BLaER1 (cell line): Measurements from ENCODE around the gene LRRC55.
A peak's percentile ranks its signal among the peaks of the same experiment; 100 is the strongest.

Source experiments
- H3K27ac ChIP-seq: shearing (Covaris generic); formaldehyde crosslinking; 2 replicates; pipeline ENCODE4 v1.8.1; 2022
- H3K27me3 ChIP-seq: shearing (Covaris generic); formaldehyde crosslinking; 2 replicates; pipeline ENCODE4 v1.8.1; 2022
- H3K36me3 ChIP-seq: shearing (Covaris generic); formaldehyde crosslinking; 2 replicates; pipeline ENCODE4 v1.8.1; 2022
- H3K4me1 ChIP-seq: shearing (Covaris generic); formaldehyde crosslinking; 2 replicates; pipeline ENCODE4 v1.8.1; 2022
- H3K4me2 ChIP-seq: shearing (Covaris generic); formaldehyde crosslinking; 2 replicates; pipeline ENCODE4 v1.8.1; 2022
- H3K4me3 ChIP-seq: shearing (Covaris generic); formaldehyde crosslinking; 2 replicates; pipeline ENCODE4 v1.8.1; 2022
- H3K9ac ChIP-seq: shearing (Covaris generic); formaldehyde crosslinking; 2 replicates; pipeline ENCODE4 v1.8.1; 2022
- H3K9me3 ChIP-seq: shearing (Covaris generic); formaldehyde crosslinking; 2 replicates; pipeline ENCODE4 v1.8.1; 2022
- H4K20me1 ChIP-seq: shearing (Covaris generic); formaldehyde crosslinking; 2 replicates; pipeline ENCODE4 v1.8.1; 2022
- Cebpa-rat ChIP-seq: shearing (Covaris generic); IDR thresholded peaks from 2 replicates; pipeline ENCODE4 v1.8.1; 2022

Gene LRRC55

GRCh38 chr11:57230791-57231538 is 49.2 kb downstream of the LRRC55 start:
- H3K4me1 ChIP-seq = peaks cover 10% of the 10 kb centered on the region
- H3K27ac ChIP-seq = no peak overlapping the region
- no peaks in the 10 kb centered on the region for H3K9me3 ChIP-seq
- TF ChIP-seq Cebpa-rat = no peak
- H3K27me3 ChIP-seq = no peaks in the 10 kb centered on the region
- no peak overlapping the region for H3K4me3 ChIP-seq
- H3K4me2 ChIP-seq = peak overlapping the region; percentile 46
- H3K9ac ChIP-seq = no peak overlapping the region
- H3K36me3 ChIP-seq = no peaks in the 10 kb centered on the region
- H4K20me1 ChIP-seq = no peaks in the 10 kb centered on the region

- H3K9ac ChIP-seq = no peak overlapping the region
- no peaks in the 10 kb centered on the region for H3K36me3 ChIP-seq
- H3K27ac ChIP-seq = no peak overlapping the region
- peak overlapping the region; percentile 46 for H3K4me2 ChIP-seq
- no peaks in the 10 kb centered on the region for H3K9me3 ChIP-seq
- H3K27me3 ChIP-seq = no peaks in the 10 kb centered on the region
- H4K20me1 ChIP-seq = no peaks in the 10 kb centered on the region
- no peak overlapping the region for H3K4me3 ChIP-seq
- TF ChIP-seq Cebpa-rat = no peak
- H3K4me1 ChIP-seq = peaks cover 10% of the 10 kb centered on the region
Observed at GRCh38 chr11:57231539-57232253, 49.9 kb downstream of the LRRC55 start.

GRCh38 chr11:57233702-57234101 is 51.9 kb downstream of the LRRC55 start:
- no peak for TF ChIP-seq Cebpa-rat
- Histone ChIP-seq H3K4me1 (peaks cover 27% of the 10 kb centered on the region), H3K27me3 (no peaks in the 10 kb centered on the region), H3K4me2 (no peak overlapping the region), H3K9ac (no peak overlapping the region), H3K4me3 (no peak overlapping the region), H3K9me3 (no peaks in the 10 kb centered on the region), H4K20me1 (no peaks in the 10 kb centered on the region), H3K27ac (no peak overlapping the region), H3K36me3 (no peaks in the 10 kb centered on the region)

GRCh38 chr11:57235761-57236703 is 54.3 kb downstream of the LRRC55 start:
- H3K4me1 ChIP-seq = peaks cover 24% of the 10 kb centered on the region
- TF ChIP-seq Cebpa-rat = no peak

GRCh38 chr11:57237204-57237681 is 55.5 kb downstream of the LRRC55 start, which contains the start of gene APLNR:
Gene APLNR, minus strand, starts transcription at chr11:57237250. Its CDS starts 246 bp downstream, at chr11:57237004.
- H3K4me3 ChIP-seq = no peak within 1 kb of the TSS
- no peak for TF ChIP-seq Cebpa-rat
- no peak within 1 kb of the TSS for H3K9ac ChIP-seq
- H3K9me3 ChIP-seq = no peaks in the 10 kb centered on the region
- no peaks in the 10 kb centered on the region for H4K20me1 ChIP-seq
- H3K4me2 ChIP-seq = peak within 1 kb of the TSS; percentile 13; the same call in 1 of the 2 replicates
- no peaks in the 10 kb centered on the region for H3K27me3 ChIP-seq
- no peaks in the 10 kb centered on the region for H3K36me3 ChIP-seq
- H3K4me1 ChIP-seq = peaks cover 17% of the 10 kb centered on the region
- H3K27ac ChIP-seq = no peak within 1 kb of the TSS

More at GRCh38 chr11:57235761-57236703, 54.3 kb downstream of the LRRC55 start:
- Histone ChIP-seq H3K9ac (no peak overlapping the region), H3K9me3 (no peaks in the 10 kb centered on the region), H3K4me2 (no peak overlapping the region), H3K27ac (no peak overlapping the region), H3K27me3 (no peaks in the 10 kb centered on the region), H4K20me1 (no peaks in the 10 kb centered on the region), H3K36me3 (no peaks in the 10 kb centered on the region), H3K4me3 (no peak overlapping the region)

GRCh38 chr11:57239348-57239747 is 57.6 kb downstream of the LRRC55 start:
- Histone ChIP-seq H3K9ac (no peak overlapping the region), H3K27me3 (no peaks in the 10 kb centered on the region), H3K4me2 (no peak overlapping the region), H3K27ac (no peak overlapping the region), H3K36me3 (no peaks in the 10 kb centered on the region), H3K9me3 (no peaks in the 10 kb centered on the region), H3K4me3 (no peak overlapping the region), H4K20me1 (no peaks in the 10 kb centered on the region), H3K4me1 (peaks cover 18% of the 10 kb centered on the region)
- no peak for TF ChIP-seq Cebpa-rat

- Histone ChIP-seq H3K9me3 (no peaks in the 10 kb centered on the region), H3K4me2 (no peak overlapping the region), H3K4me3 (no peak overlapping the region), H3K36me3 (no peaks in the 10 kb centered on the region), H3K4me1 (peaks cover 24% of the 10 kb centered on the region), H3K27me3 (no peaks in the 10 kb centered on the region), H4K20me1 (no peaks in the 10 kb centered on the region), H3K9ac (no peak overlapping the region), H3K27ac (no peak overlapping the region)
- TF ChIP-seq Cebpa-rat = no peak
Observed at GRCh38 chr11:57240007-57240406, 58.3 kb downstream of the LRRC55 start.

- Histone ChIP-seq H3K36me3 (no peaks in the 10 kb centered on the region), H3K27ac (no peak overlapping the region), H3K9me3 (no peaks in the 10 kb centered on the region), H3K4me2 (no peak overlapping the region), H3K9ac (no peak overlapping the region), H4K20me1 (no peaks in the 10 kb centered on the region), H3K27me3 (no peaks in the 10 kb centered on the region), H3K4me3 (no peak overlapping the region), H3K4me1 (peaks cover 32% of the 10 kb centered on the region)
- TF ChIP-seq Cebpa-rat = no peak
Observed at GRCh38 chr11:57240757-57241156, 59.0 kb downstream of the LRRC55 start.
